Hematopoietic multipotent progenitor cell treated with erythropoietin and hydrocortisone succinate and interleukin-3 and kit ligand, for 8 days (in vitro differentiated cells): ENCODE measurements around the gene AMIGO3.
"Not testable (repeated sequence)": the region's sequence is repeated elsewhere in the genome, so short reads cannot be mapped to it uniquely, and the experiment has no call there.

ENCODE experiments used
- DNase-seq: peaks from one replicate; pipeline ENCODE4 v3.0.0-alpha.2; 2015

Gene AMIGO3, protein sequence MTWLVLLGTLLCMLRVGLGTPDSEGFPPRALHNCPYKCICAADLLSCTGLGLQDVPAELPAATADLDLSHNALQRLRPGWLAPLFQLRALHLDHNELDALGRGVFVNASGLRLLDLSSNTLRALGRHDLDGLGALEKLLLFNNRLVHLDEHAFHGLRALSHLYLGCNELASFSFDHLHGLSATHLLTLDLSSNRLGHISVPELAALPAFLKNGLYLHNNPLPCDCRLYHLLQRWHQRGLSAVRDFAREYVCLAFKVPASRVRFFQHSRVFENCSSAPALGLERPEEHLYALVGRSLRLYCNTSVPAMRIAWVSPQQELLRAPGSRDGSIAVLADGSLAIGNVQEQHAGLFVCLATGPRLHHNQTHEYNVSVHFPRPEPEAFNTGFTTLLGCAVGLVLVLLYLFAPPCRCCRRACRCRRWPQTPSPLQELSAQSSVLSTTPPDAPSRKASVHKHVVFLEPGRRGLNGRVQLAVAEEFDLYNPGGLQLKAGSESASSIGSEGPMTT

DNA sequence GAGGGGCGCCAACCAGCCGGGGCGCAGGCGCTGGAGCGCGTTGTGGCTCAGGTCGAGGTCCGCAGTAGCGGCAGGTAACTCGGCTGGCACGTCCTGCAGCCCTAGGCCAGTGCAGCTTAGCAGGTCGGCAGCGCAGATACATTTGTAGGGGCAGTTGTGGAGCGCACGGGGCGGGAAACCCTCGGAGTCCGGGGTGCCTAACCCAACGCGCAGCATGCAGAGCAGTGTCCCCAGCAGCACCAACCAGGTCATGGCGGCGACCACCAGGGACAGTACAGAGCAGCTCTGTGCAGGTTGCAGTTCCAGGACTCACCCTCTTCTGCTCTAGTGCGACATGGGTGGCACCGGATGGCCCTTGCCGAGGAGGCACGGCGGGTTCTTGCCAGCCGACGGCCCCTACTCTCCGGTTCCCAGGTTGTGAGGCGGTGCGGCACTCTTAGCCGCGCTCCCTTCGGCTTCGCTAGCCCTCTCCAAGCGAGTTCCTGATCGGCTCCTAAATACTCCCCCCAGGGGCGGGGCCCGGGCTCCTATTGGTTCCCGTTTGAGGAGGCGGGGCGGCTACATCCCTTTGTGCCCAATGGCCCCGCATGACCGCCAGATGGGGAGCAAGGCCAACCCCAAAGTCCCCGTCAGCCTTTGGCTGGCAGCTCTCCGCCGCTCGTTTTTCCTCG is at the start of gene AMIGO3:
Gene AMIGO3, minus strand, starts transcription at position 471 of the 671 bp plus-strand sequence. Its CDS starts 219 bp downstream, at position 252.
- DNase-seq = peak; percentile 96

DNA sequence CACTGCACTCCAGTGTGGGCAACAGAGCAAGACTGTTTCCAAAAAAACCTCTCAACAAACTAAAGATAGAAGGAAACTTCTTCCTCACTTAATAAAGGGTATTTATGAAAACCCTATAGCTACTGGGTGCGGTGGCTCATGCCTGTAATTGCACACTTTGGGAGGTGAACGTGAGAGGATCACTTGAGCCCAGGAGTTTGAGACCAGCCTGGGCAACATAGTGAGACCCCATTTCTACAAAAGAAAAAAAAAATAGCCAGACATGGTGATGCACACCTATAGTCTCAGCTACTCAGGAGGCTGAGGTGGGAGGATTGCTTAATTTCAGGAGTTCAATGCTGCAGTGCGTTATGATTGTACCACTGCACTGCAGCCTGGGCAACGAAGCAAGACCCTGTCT is 44.5 kb upstream of the AMIGO3 start:
- DNase-seq = no peak

DNA sequence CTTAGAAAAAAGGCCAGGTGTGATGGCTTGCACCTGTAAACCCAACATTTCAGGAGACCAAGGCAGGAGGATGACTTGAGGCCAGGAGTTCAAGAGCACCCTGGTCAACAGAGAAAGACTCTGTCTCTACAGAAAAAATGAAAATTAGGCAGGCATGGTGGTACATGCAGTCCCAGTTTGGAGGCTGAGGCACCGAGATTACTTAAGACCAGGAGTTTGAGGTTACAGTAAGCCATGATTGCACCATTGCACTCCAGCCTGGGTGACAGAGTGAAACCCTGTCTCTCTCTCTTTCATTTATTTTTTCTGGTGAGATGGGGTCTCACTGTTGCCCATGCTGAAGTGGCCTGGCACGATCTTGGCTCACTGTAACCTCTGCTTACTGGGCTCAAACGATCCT is 42.2 kb upstream of the AMIGO3 start:
- no peak for DNase-seq

DNA sequence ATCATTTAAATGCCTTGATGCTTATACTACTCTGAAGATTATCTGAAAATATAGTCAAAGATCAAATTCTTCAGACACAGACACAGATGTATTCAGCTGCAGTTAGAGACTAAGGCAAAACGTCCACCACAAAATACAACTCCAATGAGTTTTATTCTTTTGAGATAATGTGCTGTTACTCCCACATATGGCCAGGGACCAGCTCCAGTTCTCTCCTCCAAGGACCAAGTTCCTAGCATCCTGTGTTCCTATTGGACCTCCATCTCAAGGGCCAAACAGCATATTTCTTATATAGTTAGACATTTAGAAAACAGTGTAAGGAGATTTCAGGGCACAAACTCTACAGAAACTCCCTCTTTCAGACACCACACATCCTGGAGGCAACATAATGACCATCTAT is 39.7 kb upstream of the AMIGO3 start:
- DNase-seq = no peak

DNA sequence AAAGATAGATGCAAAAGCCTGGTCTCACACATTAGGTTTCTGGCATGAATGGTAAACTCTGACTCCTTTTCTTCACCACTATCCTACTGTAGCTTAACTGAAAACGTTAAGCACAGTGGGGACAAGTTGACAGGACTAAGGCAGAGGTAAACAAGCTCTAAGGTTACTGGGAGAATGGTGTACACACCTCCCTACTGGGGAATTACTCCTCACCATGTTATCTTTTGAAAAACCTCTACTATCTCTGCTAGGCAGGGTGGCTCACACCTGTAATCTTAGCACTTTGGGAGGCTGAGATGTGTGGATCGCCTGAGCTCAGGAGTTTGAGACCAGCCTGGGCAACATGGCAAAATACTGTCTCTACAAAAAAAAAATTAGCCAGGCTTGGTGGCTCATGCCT is 37.7 kb upstream of the AMIGO3 start:
- DNase-seq = no peak

DNA sequence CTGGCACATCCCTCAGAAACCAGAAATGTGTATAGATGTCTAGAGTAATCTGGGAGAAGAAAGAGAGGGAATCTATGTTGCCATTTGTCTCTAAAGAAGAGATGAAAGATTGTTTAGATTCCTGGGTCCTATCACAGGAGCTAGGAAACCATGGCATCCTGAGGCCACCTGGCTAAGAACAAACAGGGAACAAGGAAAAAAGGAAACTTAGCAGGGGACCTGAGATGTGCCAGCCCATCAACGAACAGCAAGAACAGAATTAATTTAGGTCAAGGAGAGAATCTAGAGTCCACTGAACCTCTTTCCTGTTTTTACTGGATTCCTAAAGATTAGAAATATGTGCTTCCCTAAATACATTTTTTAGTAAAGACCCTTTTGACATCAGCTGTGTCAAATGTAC is 36.6 kb upstream of the AMIGO3 start:
- DNase-seq = no peak

DNA sequence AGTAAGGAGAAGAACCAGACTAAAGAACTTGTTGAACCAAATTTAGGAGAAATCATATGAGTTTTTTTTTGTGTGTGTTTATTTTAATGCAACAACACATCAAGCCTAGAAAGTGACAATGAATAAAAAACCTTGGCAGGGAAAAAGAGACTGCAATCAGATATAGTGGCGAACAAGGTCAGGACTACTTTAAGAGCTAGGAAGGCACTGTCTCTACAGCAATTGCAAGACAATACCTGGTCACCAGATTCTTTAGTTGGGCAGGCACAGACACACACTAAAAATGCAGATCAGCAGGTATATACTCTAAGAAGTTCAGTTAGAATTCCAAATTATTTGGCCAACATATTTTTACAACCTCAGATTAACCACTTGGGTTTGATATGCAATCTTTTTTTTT is 35.1 kb upstream of the AMIGO3 start:
- no peak for DNase-seq

DNA sequence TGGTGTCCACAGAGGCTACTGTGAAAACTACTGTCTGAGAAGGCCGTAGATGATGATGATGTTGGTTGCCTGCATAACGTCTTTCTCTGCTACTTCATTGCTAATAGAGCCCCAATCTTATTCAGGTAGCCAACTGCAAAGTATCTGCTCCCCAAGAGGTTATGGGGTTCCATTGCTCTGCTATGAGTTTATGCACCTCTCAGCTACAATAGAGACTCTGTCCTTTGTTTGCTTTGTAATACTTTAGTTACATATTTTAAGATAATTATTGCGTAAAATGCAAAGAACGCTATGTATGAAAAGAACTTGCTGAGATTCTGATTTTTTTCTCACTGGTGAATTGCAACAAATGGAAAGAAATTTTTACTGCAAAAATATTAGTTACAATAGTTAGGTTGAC is 32.0 kb upstream of the AMIGO3 start:
- no peak for DNase-seq

DNA sequence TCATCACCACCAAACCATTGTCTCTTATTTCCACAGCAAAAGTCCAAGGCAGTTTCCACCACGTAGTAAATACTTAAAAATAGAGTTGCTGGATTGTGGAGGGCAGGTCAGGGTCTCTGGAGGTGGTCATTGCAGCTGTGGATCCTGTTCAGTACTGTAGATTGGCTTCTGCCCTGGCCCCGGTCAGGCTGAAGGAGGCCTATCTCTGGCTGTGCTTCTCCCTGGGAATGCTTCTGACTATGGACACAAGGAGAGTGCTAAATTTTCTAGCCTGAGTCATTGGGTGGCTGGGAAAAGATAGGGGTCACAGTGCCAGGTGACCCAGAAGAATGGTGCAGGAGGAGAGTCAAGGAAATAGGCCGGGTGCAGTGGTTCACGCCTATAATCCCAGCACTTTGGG is 30.6 kb upstream of the AMIGO3 start:
- no peak for DNase-seq

DNA sequence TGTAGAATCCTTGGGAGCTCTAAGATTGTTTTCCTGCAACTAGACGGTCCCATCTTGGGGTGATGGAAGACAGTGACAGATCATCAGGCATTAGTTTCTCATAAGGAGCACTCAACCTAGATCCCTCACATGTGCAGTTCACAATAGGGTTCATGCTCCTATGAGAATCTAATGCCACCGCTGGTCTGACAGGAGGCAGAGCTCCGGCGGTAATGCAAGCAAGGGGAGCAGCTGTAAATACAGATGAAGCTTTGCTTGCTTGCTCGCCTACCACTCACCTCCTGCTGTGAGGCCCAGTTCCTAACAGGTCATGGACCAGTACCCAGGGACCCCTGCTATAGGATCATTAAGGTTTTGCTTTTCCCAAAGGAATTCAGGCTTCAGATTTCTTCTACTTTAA is 29.4 kb upstream of the AMIGO3 start:
- not testable (repeated sequence) for DNase-seq

DNA sequence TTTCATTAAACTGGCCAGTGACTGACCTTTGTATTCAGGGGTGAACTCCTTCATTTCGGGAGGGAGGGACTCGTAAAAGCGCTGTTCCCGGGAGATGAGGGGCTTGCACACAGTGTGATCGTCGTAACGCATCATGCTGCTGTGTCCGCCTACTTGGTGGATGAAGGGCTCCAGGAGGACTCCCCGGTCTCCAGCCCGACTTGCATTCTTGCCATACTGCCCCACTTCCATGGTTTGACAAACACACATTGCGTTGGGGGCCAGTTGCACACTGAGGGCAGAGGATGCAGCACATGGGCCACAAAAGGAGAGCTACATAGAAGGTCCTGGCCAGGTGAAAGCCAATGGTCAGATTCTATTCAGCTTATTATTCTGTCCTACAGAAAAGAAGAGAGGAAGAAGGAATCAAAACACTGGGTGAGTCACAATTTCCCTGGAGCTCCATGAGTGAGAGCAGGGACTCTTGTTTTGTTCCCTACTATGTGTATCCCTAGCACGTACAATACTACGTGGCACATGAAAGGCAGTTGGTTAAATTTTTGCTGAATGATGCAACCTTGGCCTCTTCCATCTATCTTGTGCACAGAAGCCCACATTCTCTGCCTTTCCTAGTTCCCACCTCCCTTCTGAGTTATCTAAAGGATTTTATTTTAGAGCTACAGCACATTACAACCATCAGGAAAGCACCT is 28.5 kb upstream of the AMIGO3 start:
- DNase-seq = no peak

DNA sequence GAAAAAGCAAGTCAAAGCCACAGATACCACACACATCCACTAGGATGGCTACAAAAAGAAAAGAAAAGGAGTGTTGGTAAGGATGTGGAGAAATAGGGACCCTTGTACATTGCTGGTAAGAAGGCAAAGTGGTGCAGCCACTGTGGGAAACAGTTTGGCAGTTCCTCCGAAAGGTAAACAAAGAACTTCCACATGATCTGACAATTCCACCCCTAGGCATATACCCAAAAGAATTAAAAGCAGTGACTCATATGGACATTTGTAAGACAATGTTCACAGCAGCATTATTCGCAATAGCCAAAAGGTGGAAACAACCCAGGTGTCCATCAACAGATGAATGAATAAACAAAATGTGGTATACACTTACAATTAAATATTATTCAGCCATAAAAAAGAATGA is 26.5 kb upstream of the AMIGO3 start:
- no peak for DNase-seq

DNA sequence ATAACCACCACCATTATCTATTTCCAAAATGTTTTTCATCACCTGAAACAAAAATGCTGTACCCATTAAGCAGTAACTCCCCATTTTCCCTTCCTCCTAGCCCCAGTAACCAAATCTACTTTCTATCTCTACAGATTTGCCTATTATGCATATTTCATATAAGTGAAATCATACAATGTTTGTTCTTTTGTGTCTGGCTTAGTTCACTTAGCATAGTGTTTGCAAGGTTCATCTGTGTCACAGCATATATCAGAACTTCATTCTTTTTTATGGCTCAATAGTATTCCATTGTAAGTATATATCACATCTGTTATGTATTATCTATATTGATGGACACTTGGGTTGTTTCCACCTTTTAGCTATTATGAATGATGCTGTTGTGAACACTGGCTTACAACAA is 20.9 kb upstream of the AMIGO3 start:
- DNase-seq = no peak

DNA sequence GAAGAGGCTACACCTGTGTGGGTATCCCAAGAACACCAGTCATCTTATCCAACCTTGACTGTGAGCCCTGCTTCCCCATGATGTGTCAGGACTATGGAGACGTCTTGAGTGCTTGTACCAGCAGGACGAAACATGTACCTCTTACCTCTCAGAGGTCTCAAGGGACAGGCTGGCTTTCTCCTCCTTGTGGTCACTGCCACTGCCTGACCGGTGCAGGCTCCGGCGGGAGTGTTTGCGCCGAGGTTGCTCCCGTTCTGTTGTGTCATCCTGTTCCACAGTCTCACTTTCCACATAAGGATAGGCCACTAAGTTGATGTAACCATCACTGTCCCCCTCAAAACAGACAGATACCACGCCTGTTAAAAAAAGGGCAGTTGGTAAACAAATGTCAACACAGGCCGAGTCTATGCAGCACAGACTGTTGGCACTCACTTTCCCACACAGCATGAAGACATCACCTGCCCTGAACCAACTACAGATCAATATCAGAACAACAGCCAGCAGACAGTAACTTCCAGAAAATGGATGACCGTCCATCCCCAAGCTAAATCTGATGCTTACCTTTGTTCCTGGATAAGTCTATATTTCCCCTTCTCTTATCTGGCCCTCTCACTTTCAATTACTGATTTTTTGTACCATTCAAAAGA is 18.7 kb upstream of the AMIGO3 start:
- no peak for DNase-seq

DNA sequence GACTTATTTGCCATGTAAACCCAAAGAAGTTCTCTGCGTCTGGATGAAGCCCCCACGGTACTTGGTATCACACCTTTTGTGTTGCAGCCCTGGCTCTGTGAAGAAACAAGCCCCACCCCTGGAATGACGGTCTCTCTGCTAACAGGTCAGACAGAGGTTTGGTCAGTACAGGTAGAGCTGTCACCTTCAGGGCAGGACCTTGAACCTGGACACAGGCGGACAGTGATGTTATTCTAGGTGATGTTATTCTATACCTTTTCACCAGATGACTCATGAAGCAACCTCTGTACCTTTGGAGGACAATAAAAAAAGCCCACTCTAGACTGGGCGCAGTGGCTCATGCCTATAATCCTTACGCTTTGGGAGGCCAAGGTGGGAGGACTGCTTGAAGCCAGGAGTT is 15.3 kb upstream of the AMIGO3 start:
- no peak for DNase-seq

DNA sequence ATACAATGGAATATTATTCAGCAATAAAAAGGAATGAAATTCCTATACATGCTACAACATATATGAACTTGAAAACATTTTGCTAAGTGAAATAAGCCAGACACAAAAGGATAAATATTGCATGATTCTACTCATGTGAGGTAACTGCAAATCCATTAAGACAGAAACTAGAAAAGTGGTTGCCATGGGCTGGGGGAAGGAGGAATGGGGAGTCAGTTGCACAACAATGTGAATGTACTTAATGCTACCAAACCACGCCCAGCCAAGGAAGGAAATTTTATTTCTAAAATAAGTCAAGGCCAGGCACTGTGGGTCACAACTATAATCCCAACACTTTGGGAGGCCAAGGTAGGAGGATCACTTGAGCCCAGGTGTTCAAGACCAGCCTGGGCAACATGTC is 14.1 kb upstream of the AMIGO3 start:
- DNase-seq = no peak

DNA sequence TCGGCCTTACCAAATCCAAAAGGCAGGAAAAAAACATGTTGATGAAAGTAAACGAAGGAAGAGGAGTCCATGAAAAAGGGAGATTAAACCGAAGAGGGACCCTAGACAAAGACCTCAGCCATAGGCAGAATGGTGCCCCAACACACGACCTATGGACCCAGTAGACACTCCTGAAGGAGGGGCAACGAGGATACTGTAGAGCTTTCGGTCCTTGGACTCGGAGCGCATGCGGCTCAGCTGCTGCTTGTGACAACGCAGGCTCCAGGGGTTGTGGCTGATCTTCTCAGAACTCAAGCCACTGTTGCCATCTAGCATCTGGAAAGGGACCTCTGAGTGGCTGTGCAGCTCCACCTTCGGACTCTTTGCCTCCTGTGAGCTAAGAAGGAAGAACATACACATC is 13.1 kb upstream of the AMIGO3 start:
- no peak for DNase-seq

DNA sequence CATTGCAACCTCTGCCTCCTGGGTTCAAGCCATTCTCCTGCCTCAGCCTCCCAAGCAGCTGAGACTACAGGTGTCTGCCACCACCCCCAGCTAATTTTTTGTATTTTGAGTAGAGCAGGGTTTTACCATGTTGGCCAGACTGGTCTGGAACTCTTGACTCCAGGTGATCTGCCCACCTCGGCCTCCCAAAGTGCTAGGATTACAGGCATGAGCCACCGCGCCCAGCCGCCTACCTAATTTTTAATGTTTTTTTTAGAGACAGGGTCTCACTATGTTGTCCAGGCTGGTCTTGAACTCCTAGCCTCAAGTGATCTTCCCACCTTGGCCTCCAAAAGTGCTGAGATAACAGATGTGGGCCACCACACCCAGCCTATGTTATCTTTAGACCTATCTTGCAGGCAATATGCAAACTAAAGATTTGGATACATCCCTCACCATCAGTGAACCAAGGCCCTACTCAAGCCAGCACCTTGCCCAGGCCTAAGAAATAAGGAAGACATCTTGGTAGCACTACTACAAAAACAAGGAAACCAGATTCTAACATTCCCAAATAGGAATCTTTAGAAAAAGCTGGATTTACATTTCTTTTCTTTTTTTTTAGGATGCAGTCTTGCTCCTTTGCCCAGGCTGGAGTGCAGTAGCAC is 10.6 kb upstream of the AMIGO3 start:
- DNase-seq = peak; percentile 61

DNA sequence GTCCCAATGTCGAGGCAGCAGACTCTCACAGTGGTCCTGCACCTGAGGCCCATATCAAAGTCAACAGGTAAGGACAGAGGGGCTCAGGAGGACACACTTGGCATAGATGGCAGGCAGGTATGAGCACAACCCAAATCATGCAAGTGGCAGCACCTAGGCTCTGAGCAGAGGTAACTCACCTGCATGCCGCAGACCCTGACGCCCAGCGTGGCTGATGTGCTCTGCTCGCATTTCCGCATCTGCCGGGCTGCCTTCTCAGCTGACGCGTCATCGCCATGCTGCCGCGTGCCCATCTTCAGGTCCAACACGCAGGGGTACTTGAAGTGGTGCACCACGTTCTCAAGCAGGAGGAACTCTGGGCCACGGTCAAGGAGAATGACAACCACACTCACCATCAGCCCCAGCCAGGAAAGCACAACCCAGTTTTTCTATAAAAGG is 8.5 kb upstream of the AMIGO3 start:
- DNase-seq = no peak

DNA sequence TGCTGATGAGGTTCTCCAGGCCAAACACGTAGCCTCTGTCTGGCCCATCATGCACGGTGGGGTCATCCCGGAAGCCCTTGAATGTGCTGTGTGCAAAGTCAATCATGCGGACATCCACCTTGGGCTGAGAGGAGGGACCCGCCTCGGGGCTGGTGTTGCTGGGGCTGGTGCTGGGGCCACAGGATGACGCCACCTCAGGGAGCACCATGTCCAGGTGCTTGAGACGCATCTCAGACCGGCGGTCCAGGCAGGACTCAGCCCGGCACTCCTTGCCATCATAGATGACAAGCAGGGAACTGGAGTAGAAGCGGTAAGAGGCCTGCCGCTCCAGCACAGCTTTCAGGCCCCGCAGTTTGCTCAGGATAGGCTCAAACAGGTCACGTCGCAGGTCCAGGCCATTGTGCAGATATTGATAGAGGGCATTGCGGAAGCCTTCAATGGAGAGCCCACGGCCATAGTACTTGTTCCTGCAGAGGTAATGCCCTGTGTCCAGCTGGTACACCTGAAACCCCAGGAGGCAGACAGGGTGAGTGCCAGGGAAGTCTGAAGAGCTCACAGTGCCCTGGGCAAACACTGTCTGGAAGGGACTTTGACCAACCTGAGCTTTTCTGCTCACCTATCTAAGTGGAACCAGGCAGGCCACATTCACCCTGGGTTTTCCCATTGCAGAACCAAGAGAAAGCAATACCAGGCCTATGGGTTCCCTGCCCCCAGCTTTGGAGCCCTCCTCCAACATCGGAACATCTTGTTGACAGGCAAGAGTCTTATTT is 7.9 kb upstream of the AMIGO3 start:
- no peak for DNase-seq

DNA sequence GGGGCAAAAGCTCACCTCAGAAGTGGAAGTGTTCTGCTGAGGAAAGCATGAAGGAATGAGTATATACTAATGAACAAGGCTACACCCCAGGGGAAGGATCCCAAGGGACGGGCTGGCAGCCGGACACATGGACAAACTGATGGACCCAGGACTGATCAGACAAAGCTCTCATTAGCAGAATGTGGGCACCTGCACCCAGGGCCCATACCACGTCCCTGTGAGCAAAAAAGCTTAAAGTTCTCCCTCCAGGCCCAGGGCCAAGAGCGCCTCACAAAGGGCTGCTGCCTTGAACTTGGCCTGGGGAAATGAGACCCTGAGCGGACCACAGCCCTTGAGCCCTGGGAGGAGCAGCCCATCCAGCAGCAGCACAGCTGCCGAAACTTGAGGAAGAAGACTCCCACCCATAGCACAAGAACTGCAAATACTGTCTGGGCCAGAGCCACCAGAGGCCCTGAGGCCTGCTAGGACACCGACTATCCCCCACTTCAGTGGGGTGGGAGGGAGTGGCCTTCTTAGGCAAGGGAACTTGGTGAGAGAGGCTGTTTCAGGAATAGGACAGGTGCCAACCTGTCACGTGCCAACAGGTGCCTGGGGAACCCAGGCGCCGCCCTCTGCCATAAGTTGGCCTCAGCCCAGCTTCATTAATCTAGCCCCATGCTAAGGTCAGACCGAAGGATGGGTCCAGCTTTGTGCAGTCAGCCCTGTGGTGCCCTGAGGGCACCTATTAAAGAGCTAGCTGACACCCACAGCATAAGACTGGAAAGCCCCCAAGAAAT is 6.6 kb upstream of the AMIGO3 start:
- no peak for DNase-seq
